ENCODE data around the gene WDR1.

The WDR1 gene

GRCh38 chr4:10114607-10115006 is 2.0 kb downstream of the WDR1 start:
- no peak for TF ChIP-seq CTCF (IDR thresholded peaks at IDR 0.05)
- Histone ChIP-seq H3K36me3 (peaks cover 43 to 58% (median 55%) of the 10 kb centered on the region in 3 donors), H3K27me3 (no peaks in the 10 kb centered on the region), H3K4me1 (peaks cover 0 to 77% (median 69%) of the 10 kb centered on the region in 4 donors), H3K4me3 (peak overlapping the region; percentile 86 to 93), H3K27ac (peak overlapping the region; percentile 95 to 96), H3K9me3 (no peaks in the 10 kb centered on the region)
- intact Hi-C loops (cut with DNase I; ENCODE audit: low total_unique reads) = no loop called here
- no peak for DNase-seq

- intact Hi-C loops (cut with DNase I; ENCODE audit: low total_unique reads) = no loop called here
- H3K27ac ChIP-seq = peak overlapping the region; percentile 95 to 96
- no peaks in the 10 kb centered on the region for H3K9me3 ChIP-seq
- no peak for TF ChIP-seq CTCF (IDR thresholded peaks at IDR 0.05)
- DNase-seq = no peak
- H3K36me3 ChIP-seq = peaks cover 43 to 62% (median 59%) of the 10 kb centered on the region in 3 donors
- peaks cover 0 to 79% (median 74%) of the 10 kb centered on the region in 4 donors for H3K4me1 ChIP-seq
- no peaks in the 10 kb centered on the region for H3K27me3 ChIP-seq
- H3K4me3 ChIP-seq = peak overlapping the region; percentile 7 to 86
These were observed 2.5 kb downstream of the WDR1 start for GRCh38 chr4:10114147-10114546.

- no peaks in the 10 kb centered on the region for H3K9me3 ChIP-seq
- DNase-seq = no peak
- no peaks in the 10 kb centered on the region for H3K27me3 ChIP-seq
- no peak for TF ChIP-seq CTCF (IDR thresholded peaks at IDR 0.05)
- intact Hi-C loops (cut with DNase I; ENCODE audit: low total_unique reads) = no loop called here
- H3K4me3 ChIP-seq = peak overlapping the region; percentile 7 to 86
- H3K4me1 ChIP-seq = peaks cover 0 to 80% (median 78%) of the 10 kb centered on the region in 4 donors
- peak overlapping the region; percentile 95 to 96 for H3K27ac ChIP-seq
- H3K36me3 ChIP-seq = peaks cover 43 to 69% (median 62%) of the 10 kb centered on the region in 3 donors
These were observed 3.1 kb downstream of the WDR1 start for GRCh38 chr4:10113362-10114047.

- intact Hi-C loops (cut with DNase I; ENCODE audit: low total_unique reads) = no loop called here
- Histone ChIP-seq H3K27me3 (no peaks in the 10 kb centered on the region), H3K36me3 (peaks cover 43 to 73% (median 69%) of the 10 kb centered on the region in 3 donors), H3K4me3 (peak overlapping the region; percentile 7 to 86), H3K9me3 (no peaks in the 10 kb centered on the region), H3K4me1 (peaks cover under 1 to 82% (median 78%) of the 10 kb centered on the region in 4 donors), H3K27ac (peak overlapping the region; percentile 95 to 96)
- DNase-seq = no peak
- no peak for TF ChIP-seq CTCF (IDR thresholded peaks at IDR 0.05)
These were observed 3.8 kb downstream of the WDR1 start for GRCh38 chr4:10112658-10113284.

GRCh38 chr4:10111067-10111801 is 5.4 kb downstream of the WDR1 start:
- peaks cover 43 to 76% (median 70%) of the 10 kb centered on the region in 3 donors for H3K36me3 ChIP-seq
- no peak for DNase-seq
- H3K4me3 ChIP-seq = peak overlapping the region in 1 of 2 donors; percentile 6
- H3K9me3 ChIP-seq = no peaks in the 10 kb centered on the region
- intact Hi-C loops (cut with DNase I; ENCODE audit: low total_unique reads) = no loop called here
- no peaks in the 10 kb centered on the region for H3K27me3 ChIP-seq
- H3K27ac ChIP-seq = peak overlapping the region; percentile 95 to 96
- no peak for TF ChIP-seq CTCF (IDR thresholded peaks at IDR 0.05)
- peaks cover 11 to 93% (median 88%) of the 10 kb centered on the region in 4 donors for H3K4me1 ChIP-seq
